ENCODE results near the gene FANCE.
A peak's percentile ranks its signal among the peaks of the same experiment; 100 is the strongest.

FANCE gene

DNA sequence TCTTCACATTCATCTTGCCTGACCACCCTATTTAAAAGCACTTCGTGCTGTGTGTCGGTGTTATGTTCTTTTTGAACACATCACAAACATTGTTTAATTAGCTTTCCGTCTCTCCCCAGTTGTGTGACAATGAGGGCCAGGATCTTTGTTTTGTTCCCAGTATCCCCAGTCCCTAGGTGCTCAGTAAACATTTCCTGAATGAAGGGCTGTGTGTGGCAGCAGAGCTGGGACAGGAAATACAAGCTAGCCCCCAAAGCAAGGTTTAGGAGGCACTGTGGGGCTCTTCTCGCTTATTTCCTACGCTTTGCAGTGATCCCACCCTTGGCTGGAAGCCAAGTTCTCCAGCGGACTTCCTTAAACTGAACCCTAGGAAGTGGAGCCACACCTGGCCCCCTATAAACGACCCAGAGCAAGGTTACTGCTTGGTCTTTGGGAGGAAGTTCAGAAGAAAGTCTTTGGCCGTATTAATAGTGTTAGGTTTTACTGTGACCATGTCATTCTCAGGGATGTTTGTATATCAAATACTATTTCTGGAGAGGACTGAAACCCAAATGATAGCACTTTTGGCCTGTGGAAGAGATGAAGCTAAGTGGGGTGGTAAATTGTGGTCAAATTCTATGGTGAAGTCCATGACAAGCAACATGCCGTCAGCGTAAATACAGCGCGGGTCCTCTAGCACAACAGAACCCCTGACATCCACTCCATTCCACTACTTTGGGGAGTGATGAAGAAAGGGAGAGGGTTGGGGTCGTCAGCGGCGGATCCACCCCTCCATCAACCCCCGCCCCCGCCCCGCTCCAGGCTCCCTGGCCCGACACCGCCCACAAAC is 570 bp upstream of the FANCE start:
- 0 out of 2 replicates have a peak, but pooled peaks cover 2% of the 10 kb centered on the region for H3F3A ChIP-seq (ENCODE audit: control insufficient read depth, insufficient read depth)
- H3K79me2 ChIP-seq (ENCODE audit: control insufficient read depth, low read length), result peaks cover 16% of the 10 kb centered on the region
- no peaks in the 10 kb centered on the region for H3K9me3 ChIP-seq (ENCODE audit: control insufficient read depth, insufficient read depth, low read length)
- no peak for TF ChIP-seq CTCF (IDR thresholded peaks at IDR 0.05; ENCODE audit: low read depth, low read length, poor library complexity, severe bottlenecking)
- no peak for TF ChIP-seq EZH2phosphoT487 (IDR thresholded peaks at IDR 0.05; ENCODE audit: borderline replicate concordance, low read length)
- no peak overlapping the region for H3K27ac ChIP-seq (ENCODE audit: low read depth, low read length)
- H3K4me1 ChIP-seq (ENCODE audit: control insufficient read depth, low read length), result peaks cover 27% of the 10 kb centered on the region
- H3K27me3 ChIP-seq (ENCODE audit: control insufficient read depth, low read length), result peaks cover 12% of the 10 kb centered on the region
- H3K36me3 ChIP-seq (ENCODE audit: control insufficient read depth, low read length), result peaks cover 12% of the 10 kb centered on the region; the same call in 1 of the 2 replicates
- H3K4me2 ChIP-seq (ENCODE audit: low read length), result peak overlapping the region; percentile 81
- peak overlapping the region; percentile 74 for H3K4me3 ChIP-seq (ENCODE audit: low read length)
- no peaks in the 10 kb centered on the region for H4K20me1 ChIP-seq (ENCODE audit: control insufficient read depth, insufficient read depth, low read depth, low read length)
- H3K9me2 ChIP-seq (replicated peaks; ENCODE audit: control insufficient read depth, low read length), result no peaks in the 10 kb centered on the region

GRCh38 chr6:35453236-35453635 is 1.1 kb downstream of the FANCE start:
- H4K20me1 ChIP-seq (ENCODE audit: control insufficient read depth, insufficient read depth, low read depth, low read length), result peaks cover 2% of the 10 kb centered on the region; the same call in 1 of the 2 replicates
- no peak for TF ChIP-seq EZH2phosphoT487 (IDR thresholded peaks at IDR 0.05; ENCODE audit: borderline replicate concordance, low read length)
- TF ChIP-seq CTCF (IDR thresholded peaks at IDR 0.05; ENCODE audit: low read depth, low read length, poor library complexity, severe bottlenecking), result no peak
- peaks cover 12% of the 10 kb centered on the region for H3K27me3 ChIP-seq (ENCODE audit: control insufficient read depth, low read length)
- no peaks in the 10 kb centered on the region for H3K9me2 ChIP-seq (replicated peaks; ENCODE audit: control insufficient read depth, low read length)
- H3K36me3 ChIP-seq (ENCODE audit: control insufficient read depth, low read length), result peaks cover 20% of the 10 kb centered on the region
- peaks cover 16% of the 10 kb centered on the region for H3K79me2 ChIP-seq (ENCODE audit: control insufficient read depth, low read length)
- H3K4me2 ChIP-seq (ENCODE audit: low read length), result peak overlapping the region; percentile 81
- H3K4me3 ChIP-seq (ENCODE audit: low read length), result peak overlapping the region; percentile 74
- 0 out of 2 replicates have a peak, but pooled peaks cover 2% of the 10 kb centered on the region for H3F3A ChIP-seq (ENCODE audit: control insufficient read depth, insufficient read depth)
- H3K4me1 ChIP-seq (ENCODE audit: control insufficient read depth, low read length), result peaks cover 27% of the 10 kb centered on the region
- no peak overlapping the region for H3K27ac ChIP-seq (ENCODE audit: low read depth, low read length)
- H3K9me3 ChIP-seq (ENCODE audit: control insufficient read depth, insufficient read depth, low read length), result no peaks in the 10 kb centered on the region

- Histone ChIP-seq H3K4me1 (ENCODE audit: control insufficient read depth, low read length) (peaks cover 22% of the 10 kb centered on the region), H3F3A (ENCODE audit: control insufficient read depth, insufficient read depth) (0 out of 2 replicates have a peak, but pooled peaks cover 2% of the 10 kb centered on the region), H3K79me2 (ENCODE audit: control insufficient read depth, low read length) (peaks cover 16% of the 10 kb centered on the region), H3K4me3 (ENCODE audit: low read length) (no peak overlapping the region), H3K27ac (ENCODE audit: low read depth, low read length) (no peak overlapping the region), H3K9me3 (ENCODE audit: control insufficient read depth, insufficient read depth, low read length) (no peaks in the 10 kb centered on the region), H4K20me1 (ENCODE audit: control insufficient read depth, insufficient read depth, low read depth, low read length) (peaks cover 3% of the 10 kb centered on the region; the same call in 1 of the 2 replicates), H3K9me2 (replicated peaks; ENCODE audit: control insufficient read depth, low read length) (no peaks in the 10 kb centered on the region), H3K36me3 (ENCODE audit: control insufficient read depth, low read length) (peaks cover 24% of the 10 kb centered on the region), H3K4me2 (ENCODE audit: low read length) (no peak overlapping the region; the same call in 1 of the 2 replicates), H3K27me3 (ENCODE audit: control insufficient read depth, low read length) (peaks cover 12% of the 10 kb centered on the region)
- TF ChIP-seq EZH2phosphoT487 (IDR thresholded peaks at IDR 0.05; ENCODE audit: borderline replicate concordance, low read length) (no peak), CTCF (IDR thresholded peaks at IDR 0.05; ENCODE audit: low read depth, low read length, poor library complexity, severe bottlenecking) (no peak)
Measured at GRCh38 chr6:35454391-35455110, 2.4 kb downstream of the FANCE start.

All from DOHH2 (cell line).